ENCODE measurements around the gene SVOPL.

Gene SVOPL

GRCh38 chr7:138607216-138608126 is 93.7 kb downstream of the SVOPL start:
- DNase-seq (ENCODE audit: low spot score) = no peak

GRCh38 chr7:138606236-138606635 is 94.9 kb downstream of the SVOPL start:
- DNase-seq (ENCODE audit: low spot score) = no peak

GRCh38 chr7:138603549-138604318 is 97.4 kb downstream of the SVOPL start:
- DNase-seq (ENCODE audit: low spot score) = no peak

- no peak for DNase-seq (ENCODE audit: low spot score)
Observed at GRCh38 chr7:138602451-138602850, 98.7 kb downstream of the SVOPL start.

- no peak for DNase-seq (ENCODE audit: low spot score)
Observed at GRCh38 chr7:138595454-138595853, 105.7 kb downstream of the SVOPL start.

GRCh38 chr7:138590154-138590553 is 111.0 kb downstream of the SVOPL start:
- no peak for DNase-seq (ENCODE audit: low spot score)

GRCh38 chr7:138588986-138589385 is 112.2 kb downstream of the SVOPL start:
- DNase-seq (ENCODE audit: low spot score) = no peak

GRCh38 chr7:138587485-138587884 is 113.7 kb downstream of the SVOPL start:
- no peak for DNase-seq (ENCODE audit: low spot score)

- DNase-seq (ENCODE audit: low spot score) = no peak
Observed at GRCh38 chr7:138585283-138585993, 115.7 kb downstream of the SVOPL start.

- no peak for DNase-seq (ENCODE audit: low spot score)
Observed at GRCh38 chr7:138584696-138585095, 116.5 kb downstream of the SVOPL start.

- no peak for DNase-seq (ENCODE audit: low spot score)
Observed at GRCh38 chr7:138584283-138584682, 116.9 kb downstream of the SVOPL start.

- DNase-seq (ENCODE audit: low spot score) = no peak
Observed at GRCh38 chr7:138581065-138581464, 120.1 kb downstream of the SVOPL start.

- DNase-seq (ENCODE audit: low spot score) = no peak
Observed at GRCh38 chr7:138579671-138580070, 121.5 kb downstream of the SVOPL start.

GRCh38 chr7:138579136-138579535 is 122.0 kb downstream of the SVOPL start:
- no peak for DNase-seq (ENCODE audit: low spot score)

- DNase-seq (ENCODE audit: low spot score) = no peak
Observed at GRCh38 chr7:138575897-138576428, 125.2 kb downstream of the SVOPL start.

GRCh38 chr7:138573741-138574140 is 127.4 kb downstream of the SVOPL start:
- no peak for DNase-seq (ENCODE audit: low spot score)

- DNase-seq (ENCODE audit: low spot score) = no peak
Observed at GRCh38 chr7:138570715-138571114, 130.4 kb downstream of the SVOPL start.

- DNase-seq (ENCODE audit: low spot score) = no peak
Observed at GRCh38 chr7:138569418-138569817, 131.7 kb downstream of the SVOPL start.

GRCh38 chr7:138568655-138569054 is 132.5 kb downstream of the SVOPL start:
- no peak for DNase-seq (ENCODE audit: low spot score)

- no peak for DNase-seq (ENCODE audit: low spot score)
Observed at GRCh38 chr7:138565451-138566114, 135.6 kb downstream of the SVOPL start.

GRCh38 chr7:138565071-138565450 is 136.1 kb downstream of the SVOPL start:
- DNase-seq (ENCODE audit: low spot score) = no peak

GRCh38 chr7:138564365-138564764 is 136.8 kb downstream of the SVOPL start:
- DNase-seq (ENCODE audit: low spot score) = no peak

Data from hepatic stellate cell (primary cell).